ENCODE data around the gene BCAR1. TPM values are rescaled to one million over a fixed set of nuclear protein-coding genes. Genes with fewer than 3 reads are reported as not detected.
A peak's percentile ranks its signal among the peaks of the same experiment; 100 is the strongest.
"Not testable (repeated sequence)": the region's sequence is repeated elsewhere in the genome, so short reads cannot be mapped to it uniquely, and the experiment has no call there.

BCAR1 gene, protein sequence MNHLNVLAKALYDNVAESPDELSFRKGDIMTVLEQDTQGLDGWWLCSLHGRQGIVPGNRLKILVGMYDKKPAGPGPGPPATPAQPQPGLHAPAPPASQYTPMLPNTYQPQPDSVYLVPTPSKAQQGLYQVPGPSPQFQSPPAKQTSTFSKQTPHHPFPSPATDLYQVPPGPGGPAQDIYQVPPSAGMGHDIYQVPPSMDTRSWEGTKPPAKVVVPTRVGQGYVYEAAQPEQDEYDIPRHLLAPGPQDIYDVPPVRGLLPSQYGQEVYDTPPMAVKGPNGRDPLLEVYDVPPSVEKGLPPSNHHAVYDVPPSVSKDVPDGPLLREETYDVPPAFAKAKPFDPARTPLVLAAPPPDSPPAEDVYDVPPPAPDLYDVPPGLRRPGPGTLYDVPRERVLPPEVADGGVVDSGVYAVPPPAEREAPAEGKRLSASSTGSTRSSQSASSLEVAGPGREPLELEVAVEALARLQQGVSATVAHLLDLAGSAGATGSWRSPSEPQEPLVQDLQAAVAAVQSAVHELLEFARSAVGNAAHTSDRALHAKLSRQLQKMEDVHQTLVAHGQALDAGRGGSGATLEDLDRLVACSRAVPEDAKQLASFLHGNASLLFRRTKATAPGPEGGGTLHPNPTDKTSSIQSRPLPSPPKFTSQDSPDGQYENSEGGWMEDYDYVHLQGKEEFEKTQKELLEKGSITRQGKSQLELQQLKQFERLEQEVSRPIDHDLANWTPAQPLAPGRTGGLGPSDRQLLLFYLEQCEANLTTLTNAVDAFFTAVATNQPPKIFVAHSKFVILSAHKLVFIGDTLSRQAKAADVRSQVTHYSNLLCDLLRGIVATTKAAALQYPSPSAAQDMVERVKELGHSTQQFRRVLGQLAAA
- 21.6 TPM for total RNA-seq

DNA sequence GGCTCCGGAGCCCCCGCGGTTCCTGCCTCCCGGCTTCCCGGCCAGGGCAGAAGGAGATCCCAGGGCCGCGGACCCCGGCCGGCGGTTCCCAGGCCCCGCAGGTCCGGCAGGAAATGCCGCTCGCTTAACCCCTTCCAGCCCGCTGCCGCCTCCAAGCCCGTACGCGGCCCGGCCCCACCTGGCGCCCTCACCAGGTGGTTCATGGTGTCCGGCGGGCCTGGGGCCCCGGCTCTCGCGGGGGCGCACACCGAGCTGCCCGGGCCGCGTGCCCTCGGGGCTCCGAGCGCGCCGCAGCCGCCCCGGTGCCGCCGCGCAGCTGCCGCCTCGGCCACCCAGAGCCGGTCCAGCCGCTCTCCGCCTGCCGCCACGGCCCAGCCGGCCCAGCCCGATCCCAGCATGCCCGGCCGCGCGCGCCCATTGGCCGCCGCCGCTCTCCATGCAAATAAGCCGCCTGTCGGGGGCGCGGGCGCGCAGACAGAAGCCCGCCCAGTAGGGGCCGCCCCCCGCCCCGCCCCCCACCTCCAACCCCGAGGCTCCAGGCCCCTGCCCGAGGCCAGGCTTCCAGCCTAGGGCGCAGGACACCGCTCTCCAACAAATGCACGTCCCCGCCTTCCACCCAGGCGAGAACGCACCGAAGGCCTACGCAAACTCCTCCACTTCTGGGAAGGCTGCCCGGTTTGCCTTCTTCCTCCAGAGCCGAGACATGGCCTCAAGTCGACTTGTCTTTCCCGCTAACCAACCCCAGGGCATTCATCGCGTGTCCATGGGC is at the start of gene BCAR1:
Gene BCAR1, minus strand, starts transcription at position 345 of the 769 bp plus-strand sequence. Its CDS starts 142 bp downstream, at position 203.
- DNase-seq (ENCODE audit: low spot score in 2 of 2) (peak; percentile 90 to 94), FAIRE-seq (no peak)

DNA sequence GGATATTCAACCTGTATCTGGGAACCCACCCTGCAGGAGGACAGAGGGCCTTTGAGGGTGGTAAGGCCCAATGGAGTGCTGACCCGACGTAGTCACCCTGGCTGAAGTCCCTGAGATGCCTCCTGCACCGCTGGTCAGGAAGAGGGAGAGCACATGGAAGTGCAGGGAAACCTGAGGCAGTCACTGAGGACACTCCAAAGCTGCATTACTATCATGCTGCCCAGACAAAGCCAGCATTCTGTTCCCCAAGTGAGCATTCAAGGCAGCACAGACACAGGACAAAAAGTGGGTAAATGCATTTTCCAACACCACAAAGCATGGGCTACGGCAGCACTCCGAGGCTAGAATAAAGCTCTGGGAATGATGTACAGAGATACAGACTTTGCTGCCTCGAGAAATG is 46.8 kb upstream of the BCAR1 start:
- DNase-seq (ENCODE audit: low spot score in 2 of 2) = no peak
- FAIRE-seq = no peak

DNA sequence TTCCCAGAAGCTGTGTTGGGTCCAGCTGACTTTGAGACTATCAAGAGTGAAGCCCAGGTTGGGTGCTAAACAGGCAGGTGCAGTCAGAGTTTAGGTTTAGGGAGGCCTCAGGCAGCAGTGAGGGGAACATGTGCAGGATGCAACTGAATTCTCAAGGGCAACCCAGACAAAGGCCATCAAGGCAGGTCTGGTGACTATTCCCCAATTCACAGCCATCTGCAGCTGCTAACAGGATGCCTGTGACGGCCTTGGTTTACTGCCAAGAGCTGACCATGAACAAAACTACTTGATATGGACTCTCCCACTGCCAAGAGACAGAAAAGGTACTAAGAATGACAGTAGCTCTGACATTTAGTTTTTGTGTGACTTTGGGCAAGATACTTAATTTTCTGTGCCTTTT is 45.2 kb upstream of the BCAR1 start:
- FAIRE-seq = no peak

DNA sequence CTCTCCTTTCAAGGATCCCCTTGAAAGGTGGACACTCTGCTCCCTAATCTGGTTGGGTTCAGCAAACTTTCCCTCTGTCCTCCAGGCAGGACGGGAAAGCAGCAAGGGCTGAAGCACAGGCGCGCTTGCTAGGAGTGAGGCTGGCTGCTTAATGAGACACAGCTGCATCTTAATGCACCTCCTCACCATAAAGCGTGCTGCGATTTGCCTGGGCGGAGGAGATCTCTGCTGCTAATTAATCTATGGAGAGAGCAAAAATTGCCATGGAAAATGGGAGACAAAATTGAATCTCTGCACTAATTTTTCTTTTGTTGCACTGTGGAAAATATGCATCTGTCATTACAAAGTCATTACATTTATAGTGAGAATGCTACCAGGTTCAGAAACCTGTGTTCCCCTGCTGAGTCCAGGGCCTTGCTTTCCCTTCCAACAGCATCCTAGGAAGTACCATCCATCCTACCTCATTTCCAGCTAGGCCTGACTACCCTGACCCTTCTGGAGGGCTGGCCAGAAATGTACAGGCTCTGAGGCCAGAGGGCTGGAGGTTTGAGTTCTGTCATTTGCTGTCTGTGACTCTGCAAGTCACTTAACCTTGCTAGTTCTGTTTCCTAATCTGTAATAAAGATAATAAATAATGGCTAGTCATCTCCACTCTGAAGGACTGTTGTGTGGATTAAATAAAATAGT is 43.5 kb upstream of the BCAR1 start:
- FAIRE-seq (no peak), DNase-seq (ENCODE audit: low spot score in 2 of 2) (no peak)

More for the DNA sequence above, 45.2 kb upstream of the BCAR1 start:
- DNase-seq (ENCODE audit: low spot score in 2 of 2) = no peak

DNA sequence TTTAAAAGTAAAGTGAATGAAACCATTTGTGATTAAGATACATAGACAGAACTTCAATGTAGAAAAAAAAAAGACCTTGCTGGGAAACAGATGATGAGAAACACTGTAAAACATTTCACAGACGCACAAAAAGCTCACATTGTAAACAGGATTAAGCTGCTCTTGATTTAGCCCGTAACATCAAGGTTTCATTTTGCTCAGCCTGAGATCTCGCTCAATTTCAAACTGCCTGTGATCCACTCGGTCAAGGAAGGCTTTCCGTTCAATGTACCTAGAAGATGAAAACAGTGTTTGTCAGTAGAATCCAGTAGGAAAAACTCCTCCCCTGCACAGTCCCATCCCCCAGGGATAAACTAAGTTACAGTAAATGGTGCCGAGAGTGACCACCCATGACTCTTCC is 42.3 kb upstream of the BCAR1 start:
- FAIRE-seq (no peak), DNase-seq (ENCODE audit: low spot score in 2 of 2) (no peak)

DNA sequence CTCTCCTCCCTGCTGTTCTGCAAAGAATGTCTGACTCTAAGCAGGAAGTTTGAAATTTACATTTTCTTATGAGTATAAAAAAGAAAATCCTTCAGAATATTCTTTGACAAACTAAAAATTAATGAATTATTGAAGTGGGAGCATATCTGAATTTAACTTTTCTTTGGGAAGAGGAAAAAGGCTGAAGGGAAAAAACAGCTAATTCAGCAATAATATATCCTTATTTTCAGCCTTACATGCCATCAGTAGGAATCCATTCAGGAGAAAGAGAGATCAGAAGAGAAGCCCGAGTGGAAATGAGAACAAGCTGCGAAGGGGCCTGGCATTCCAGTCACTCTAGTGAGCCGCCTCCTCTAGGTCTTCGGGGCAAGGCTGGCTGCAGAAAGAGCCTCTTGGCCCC is 41.7 kb upstream of the BCAR1 start:
- DNase-seq (ENCODE audit: low spot score in 2 of 2) (no peak), FAIRE-seq (no peak)

DNA sequence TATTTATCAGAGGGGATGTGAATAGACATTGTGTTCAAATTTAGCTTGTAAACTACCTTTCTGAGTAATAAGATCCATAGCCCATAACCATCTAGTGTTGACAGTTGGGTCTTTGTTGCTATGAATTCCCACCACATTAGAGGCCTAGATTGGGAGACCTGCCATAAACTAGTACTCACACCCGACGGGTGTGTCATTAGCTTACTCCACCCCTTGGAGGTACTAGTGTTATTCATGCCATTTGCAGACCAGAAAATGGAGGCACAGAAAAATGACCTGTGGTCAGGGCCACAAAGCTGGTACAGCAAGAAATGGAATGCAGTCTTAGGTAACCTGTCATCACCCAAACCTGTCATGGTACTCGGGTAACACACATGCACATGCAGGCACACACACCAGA is 41.3 kb upstream of the BCAR1 start:
- DNase-seq (ENCODE audit: low spot score in 2 of 2) = no peak
- FAIRE-seq = no peak

DNA sequence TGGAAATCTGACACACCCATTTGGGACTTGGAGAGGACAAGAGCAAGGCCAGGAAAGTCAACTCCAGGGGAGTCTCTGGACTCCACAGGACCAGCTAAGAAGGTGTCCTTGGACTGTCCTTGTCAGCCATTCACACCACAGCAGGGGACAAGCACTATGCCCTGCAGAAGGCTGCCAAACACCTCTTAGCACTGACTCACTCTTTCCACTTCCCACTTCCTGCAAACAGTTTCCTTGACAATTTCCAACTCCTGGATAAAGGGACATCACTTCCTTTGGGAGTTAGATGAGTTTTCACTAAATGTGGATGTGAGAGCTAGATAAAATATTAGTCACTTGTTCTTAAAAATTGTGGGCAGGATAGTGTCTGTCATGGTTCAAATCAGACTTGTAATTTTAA is 37.8 kb upstream of the BCAR1 start:
- DNase-seq (ENCODE audit: low spot score in 2 of 2) (no peak), FAIRE-seq (no peak)

DNA sequence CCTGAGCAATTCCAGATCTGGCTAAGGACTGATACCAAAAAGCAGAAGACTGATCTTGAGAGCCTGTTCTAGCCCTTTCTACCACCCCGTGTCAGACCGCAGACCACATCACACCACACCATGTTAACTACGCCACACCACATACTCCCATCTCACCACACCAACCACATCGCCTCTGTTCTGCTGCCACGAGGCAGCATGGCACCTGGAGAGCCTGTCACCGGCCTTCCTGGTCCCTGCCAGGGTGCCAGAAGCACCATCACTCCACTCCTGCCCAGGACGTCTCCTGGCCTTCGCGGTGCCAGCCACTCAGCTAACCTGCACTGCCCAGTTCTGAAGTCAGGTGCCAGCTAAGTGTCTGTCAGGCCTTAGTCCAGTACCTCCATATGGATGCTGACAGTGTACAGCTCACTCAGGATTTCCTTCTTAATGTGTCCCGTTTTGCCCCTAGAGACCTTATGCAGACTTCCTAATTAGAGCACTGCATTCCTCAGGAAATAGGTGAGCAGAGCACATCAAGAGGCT is 37.2 kb upstream of the BCAR1 start:
- no peak for DNase-seq (ENCODE audit: low spot score in 2 of 2)
- no peak for FAIRE-seq

DNA sequence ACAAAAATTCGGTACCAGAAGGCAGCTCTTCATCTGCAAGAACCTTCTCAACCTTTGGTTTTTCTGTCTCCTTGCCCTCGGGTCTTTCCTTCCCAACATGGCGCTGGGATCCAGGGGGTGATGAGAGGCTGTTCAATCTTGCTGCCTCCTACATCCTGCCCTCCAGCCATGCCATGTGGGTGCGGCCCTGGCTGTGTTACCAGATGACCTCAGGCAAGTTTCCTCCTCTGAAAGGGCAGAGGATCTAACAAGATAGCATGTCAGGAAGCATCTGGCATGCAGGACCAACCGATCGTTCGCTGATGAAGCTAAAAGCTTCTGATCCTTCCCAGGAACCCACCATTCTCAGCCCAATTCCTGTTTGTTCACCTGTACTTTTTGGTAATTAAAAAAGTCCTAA is 36.8 kb upstream of the BCAR1 start:
- DNase-seq (ENCODE audit: low spot score in 2 of 2) (no peak), FAIRE-seq (no peak)

DNA sequence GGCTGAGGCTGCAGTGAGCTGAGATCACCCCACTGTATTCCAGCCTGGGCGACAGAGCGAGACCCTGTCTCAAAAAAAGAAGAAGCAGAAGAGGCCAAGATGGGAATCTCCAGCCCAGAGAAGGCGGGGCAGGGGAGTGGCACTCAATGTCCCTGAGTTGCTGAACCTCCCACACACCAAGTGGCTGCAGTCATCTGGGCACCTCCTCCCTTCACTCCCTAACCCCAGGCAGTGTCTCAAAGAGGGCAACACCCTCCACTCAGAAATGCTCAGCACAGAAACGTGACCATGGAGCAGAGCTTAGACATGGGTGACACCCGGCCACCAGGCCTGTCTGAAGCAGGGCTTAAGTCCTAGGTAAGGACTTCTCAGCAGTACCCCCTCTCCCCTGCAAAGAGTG is 36.3 kb upstream of the BCAR1 start:
- FAIRE-seq (no peak), DNase-seq (ENCODE audit: low spot score in 2 of 2) (no peak)

DNA sequence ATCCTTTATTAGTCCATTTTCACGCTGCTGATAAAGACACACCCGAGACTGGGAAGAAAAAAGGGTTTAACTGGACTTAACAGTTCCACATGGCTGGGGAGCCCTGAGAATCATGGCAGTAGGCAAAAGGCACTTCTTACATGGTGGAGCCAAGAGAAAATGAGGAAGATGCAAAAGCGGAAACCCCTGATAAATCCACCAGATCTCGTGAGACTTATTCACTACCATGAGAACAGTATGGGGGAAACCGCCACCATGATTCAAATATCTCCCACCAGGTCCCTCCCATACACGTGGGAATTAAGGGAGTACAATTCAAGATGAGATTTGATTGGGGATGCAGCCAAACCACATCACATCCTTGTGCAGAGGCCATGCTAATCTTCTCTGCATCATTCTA is 35.0 kb upstream of the BCAR1 start:
- DNase-seq (ENCODE audit: low spot score in 2 of 2) = no peak
- FAIRE-seq = no peak

DNA sequence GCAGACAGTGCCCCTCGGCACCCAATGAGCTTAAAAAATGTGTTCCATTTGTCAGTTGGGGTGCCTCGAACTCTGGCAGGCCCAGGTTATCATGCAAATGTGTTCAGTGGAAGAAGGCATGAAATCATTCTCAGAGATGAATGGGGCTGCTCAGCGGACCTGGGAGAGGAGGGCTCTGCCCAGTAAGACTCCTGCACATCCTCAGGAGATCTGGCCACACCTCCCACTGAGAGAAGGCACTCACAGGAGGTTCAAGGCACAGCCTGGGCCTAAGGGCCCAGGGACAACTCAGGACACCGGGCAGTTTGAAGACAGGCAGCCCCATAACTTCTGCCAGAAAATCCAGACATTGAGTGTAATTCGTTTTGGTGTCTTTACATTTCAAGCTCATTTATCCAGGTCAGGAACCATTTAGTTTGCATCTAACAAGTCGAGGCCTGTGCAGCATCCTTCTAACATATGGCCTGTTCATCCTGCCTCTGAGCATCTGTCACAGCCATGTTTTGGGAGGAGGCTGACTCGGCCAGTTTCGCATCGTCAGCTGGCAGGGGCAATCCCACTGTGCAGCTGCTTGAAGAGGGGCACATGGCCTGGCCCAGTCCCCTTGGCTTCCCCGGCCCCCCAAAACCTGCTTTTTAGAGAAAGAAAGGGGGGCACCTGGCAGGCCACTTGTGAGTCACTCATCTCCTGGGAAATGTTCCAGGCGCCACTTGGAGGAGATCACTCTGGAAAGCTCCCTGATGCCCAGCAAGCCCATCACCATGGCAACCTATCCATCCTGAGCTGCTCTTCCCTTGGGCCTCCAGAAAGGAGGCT is 31.2 kb upstream of the BCAR1 start:
- no peak for DNase-seq (ENCODE audit: low spot score in 2 of 2)
- FAIRE-seq = no peak

DNA sequence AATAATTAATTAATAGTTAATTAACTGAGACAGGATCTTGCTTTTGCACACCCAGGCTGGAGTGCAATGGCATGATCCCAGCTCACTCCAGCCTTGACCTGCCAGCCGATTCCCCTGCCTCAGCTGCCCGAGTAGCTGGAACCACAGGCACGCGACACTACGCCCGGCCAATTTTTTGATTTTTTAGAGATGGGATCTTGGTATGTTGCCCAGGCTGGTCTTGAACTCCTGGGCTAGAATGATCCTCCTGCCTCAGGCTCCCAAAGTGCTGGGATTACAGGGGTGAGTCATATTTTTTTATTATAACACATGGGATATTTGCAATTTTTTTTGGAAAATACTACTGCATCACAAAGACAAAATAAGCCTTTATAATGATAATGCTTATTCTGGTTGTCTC is 30.4 kb upstream of the BCAR1 start:
- DNase-seq (ENCODE audit: low spot score in 2 of 2) (no peak), FAIRE-seq (no peak)

DNA sequence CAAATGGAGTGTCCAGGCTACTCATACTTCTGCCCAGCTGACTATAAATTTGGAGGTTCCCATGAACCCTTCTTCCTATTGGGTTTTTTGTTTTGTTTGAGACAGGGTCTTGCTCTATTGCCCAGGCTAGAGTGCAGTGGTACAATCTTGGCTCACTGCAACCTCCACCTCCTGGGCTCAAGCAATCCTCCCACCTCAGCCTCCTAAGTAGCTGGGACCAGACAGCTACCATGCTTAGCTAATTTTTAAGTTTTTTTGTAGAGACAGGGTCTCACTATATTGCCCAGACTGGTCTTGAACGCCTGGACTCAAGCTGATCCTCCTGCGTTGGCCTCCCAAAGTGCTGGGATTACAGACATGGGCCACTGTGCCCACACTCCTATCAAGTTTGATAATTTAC is 29.6 kb upstream of the BCAR1 start:
- FAIRE-seq; DNase-seq (ENCODE audit: low spot score in 2 of 2): not testable (repeated sequence)

DNA sequence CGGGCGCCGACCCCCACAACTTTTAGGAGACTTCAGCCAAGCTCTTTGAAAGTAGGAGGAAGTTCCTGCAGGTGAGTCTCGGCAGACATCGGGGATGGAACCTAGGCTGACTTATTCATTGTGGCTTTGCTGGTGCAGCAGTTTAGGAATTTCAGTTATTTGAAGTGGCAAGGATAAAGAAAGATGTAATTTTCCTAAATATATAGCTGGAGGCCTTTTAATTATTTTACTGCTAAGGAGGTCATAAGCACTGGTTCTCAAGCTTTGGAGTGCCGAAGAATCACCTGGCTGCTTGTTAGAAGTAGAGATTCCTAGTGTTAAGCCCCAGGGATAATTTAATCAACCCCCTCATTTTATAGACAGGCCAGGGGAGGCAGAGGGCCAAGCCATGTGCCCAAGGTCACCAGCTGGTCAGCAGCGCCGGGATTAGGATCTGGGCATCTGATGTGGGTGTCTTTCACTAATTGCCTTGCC is 28.9 kb upstream of the BCAR1 start:
- DNase-seq (ENCODE audit: low spot score in 2 of 2) (no peak), FAIRE-seq (no peak)

DNA sequence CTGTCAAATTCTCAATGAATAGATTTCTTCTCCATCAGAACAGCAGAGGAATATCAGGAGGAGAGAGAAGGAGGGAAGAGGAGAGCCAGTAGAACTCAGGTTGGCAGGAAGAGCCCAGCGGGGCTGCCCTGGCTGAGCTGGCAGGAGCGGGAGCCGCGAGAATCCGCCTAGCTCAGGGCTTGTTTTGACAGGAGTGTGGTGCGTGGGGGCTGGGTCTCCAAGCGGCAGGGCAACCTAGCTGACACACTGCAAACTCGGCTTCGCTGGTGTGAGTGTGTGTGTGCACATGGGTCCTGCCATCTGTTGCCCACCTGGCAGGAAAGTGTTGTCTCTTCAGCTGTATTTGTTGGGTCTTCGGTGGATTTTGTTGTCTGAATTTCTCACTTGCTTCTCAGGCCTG is 27.9 kb upstream of the BCAR1 start:
- no peak for DNase-seq (ENCODE audit: low spot score in 2 of 2)
- FAIRE-seq = no peak

DNA sequence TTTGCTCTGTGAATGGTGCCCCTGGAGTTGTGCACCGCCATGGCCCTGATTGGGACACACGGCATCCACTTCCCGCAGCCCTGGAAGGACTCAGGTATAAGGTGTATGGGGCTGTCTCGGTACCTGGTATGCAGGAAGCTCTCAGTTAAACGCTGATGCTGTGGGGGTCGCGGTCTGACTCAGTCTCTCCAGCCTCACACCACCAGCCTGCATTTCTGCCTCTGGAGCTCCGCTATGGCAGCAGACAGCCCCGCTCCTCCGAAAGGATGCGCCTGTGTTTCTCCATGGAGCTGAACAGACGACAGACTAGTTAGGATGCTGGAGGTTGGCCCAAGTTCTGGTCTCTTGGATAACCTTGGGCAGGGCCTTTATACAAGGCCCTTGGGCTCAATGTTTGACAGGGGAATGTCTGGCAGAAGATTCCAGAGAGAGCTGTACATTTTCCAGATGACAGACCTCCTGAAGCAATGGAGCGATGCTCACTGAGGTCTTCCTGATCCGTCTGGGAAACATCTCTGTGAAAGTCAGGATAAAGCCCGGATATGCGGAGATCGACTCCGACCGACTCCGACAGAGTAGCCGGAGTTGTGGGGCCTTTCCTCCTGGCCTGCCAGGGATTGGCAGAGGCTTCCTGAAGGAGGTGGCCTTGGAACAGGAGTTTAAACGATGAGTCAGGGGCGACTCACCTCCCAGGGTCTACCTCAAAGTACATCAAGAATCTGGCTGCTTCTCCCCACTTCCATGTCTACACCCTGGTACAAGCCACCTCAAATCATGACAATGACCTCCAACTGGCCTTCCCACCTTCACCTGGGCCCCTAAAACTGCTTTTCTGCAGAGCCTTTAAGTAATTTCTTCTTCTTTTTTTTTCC is 21.9 kb upstream of the BCAR1 start:
- FAIRE-seq (no peak), DNase-seq (ENCODE audit: low spot score in 2 of 2) (no peak)
